ENCODE results near the gene GRB10. TPM values are rescaled to one million over a fixed set of nuclear protein-coding genes. Genes with fewer than 3 reads are reported as not detected.

The GRB10 gene
- total and polyA plus RNA-seq, 2 of the 8 experiments (the other 6 are each of a cell fraction or from before 2014, with no cell fraction given) = 35.7 to 97.0 TPM

GRCh38 chr7:50766106-50766848 lies 16.4 kb downstream of the GRB10 start (continued):
- no peak for TF ChIP-seq TAF7 (optimal IDR thresholded peaks at IDR 0.05; ENCODE audit: borderline replicate concordance, low read depth, low read length)

Measured in H1 (cell line).